Measurements from ENCODE around the gene NUP133.

- TF ChIP-seq CTCF (IDR thresholded peaks at IDR 0.05) (no peak), POLR2A (IDR thresholded peaks at IDR 0.05) (no peak)
These were observed 67.1 kb downstream of the NUP133 start for GRCh38 chr1:229440851-229441537.

All from thyroid gland (tissue), 4 donors.